Liver (tissue), 9 donors: ENCODE data around the gene PACSIN2. TPM values are rescaled to one million over a fixed set of nuclear protein-coding genes. Genes with fewer than 3 reads are reported as not detected.

Experiments used
- DNase-seq: peaks from one replicate; pipeline ENCODE4 v3.0.0-alpha.2; 2017; ENCODE audit warnings: low spot score
- H3K27ac ChIP-seq, 2 donors: one replicate each; pipeline ENCODE4 v1.7.0; 2013; ENCODE audit warnings: inconsistent platforms in 2 of 2, low read length in 2 of 2, control low read depth in 1 of 2, low read depth in 1 of 2, mild to moderate bottlenecking in 1 of 2
- H3K27me3 ChIP-seq, 4 donors: one replicate each; pipeline versions ENCODE4 v1.6.1 to v1.7.0; 2013; ENCODE audit warnings: low read length in 3 of 4, inconsistent platforms in 1 of 4, mild to moderate bottlenecking in 1 of 4, moderate library complexity in 1 of 4; ENCODE audit not compliant: control insufficient read depth in 4 of 4, insufficient read depth in 4 of 4
- H3K36me3 ChIP-seq, 4 donors: one replicate each; pipeline versions ENCODE4 v1.6.1 to v1.7.0; 2013; ENCODE audit warnings: low read length in 3 of 4, mild to moderate bottlenecking in 3 of 4, low read depth in 1 of 4, moderate library complexity in 1 of 4; ENCODE audit not compliant: control insufficient read depth in 4 of 4, insufficient read depth in 3 of 4
- H3K4me1 ChIP-seq, 4 donors: one replicate each; pipeline versions ENCODE4 v1.6.1 to v1.7.0; 2013; ENCODE audit warnings: low read length in 3 of 4, mild to moderate bottlenecking in 3 of 4, moderate library complexity in 1 of 4; ENCODE audit not compliant: control insufficient read depth in 4 of 4, insufficient read depth in 4 of 4
- H3K4me3 ChIP-seq, 3 donors: one replicate each; pipeline versions ENCODE4 v1.6.1 to v1.7.0; 2013; ENCODE audit warnings: low read length in 3 of 3, control low read depth in 1 of 3, low read depth in 1 of 3, mild to moderate bottlenecking in 1 of 3
- H3K9ac ChIP-seq, 2 donors: one replicate each; pipeline ENCODE4 v1.7.0; 2013; ENCODE audit warnings: low read length in 2 of 2, mild to moderate bottlenecking in 2 of 2, moderate library complexity in 2 of 2, control low read depth in 1 of 2, low read depth in 1 of 2
- H3K9me3 ChIP-seq, 4 donors: one replicate each; pipeline versions ENCODE4 v1.6.1 to v1.7.0; 2013; ENCODE audit warnings: low read length in 3 of 4; ENCODE audit not compliant: control insufficient read depth in 4 of 4
- ATF3 ChIP-seq: IDR thresholded peaks from 2 replicates; pipeline ENCODE4 v1.6.1; 2016; ENCODE audit warnings: antibody characterized with exemption
- CTCF ChIP-seq: fragments of 150-350 bp; IDR thresholded peaks from 2 replicates; pipeline ENCODE4 v1.5.1; 2017; ENCODE audit warnings: improper control_type of control experiment, low read depth, low read length; ENCODE audit not compliant: missing input control
- EGR1 ChIP-seq, 2 donors: IDR thresholded peaks; 2 replicates each; pipeline ENCODE4 v1.6.1; 2016 to 2018; ENCODE audit warnings: antibody characterized with exemption in 2 of 2, low read depth in 2 of 2
- FOXA1 ChIP-seq: IDR thresholded peaks from 2 replicates; pipeline ENCODE4 v1.6.1; 2016; ENCODE audit warnings: antibody characterized with exemption
- FOXA2 ChIP-seq: IDR thresholded peaks from 2 replicates; pipeline ENCODE4 v1.6.1; 2016; ENCODE audit warnings: antibody characterized with exemption
- GABPA ChIP-seq, 2 donors: IDR thresholded peaks in 1 of 2; conservative IDR thresholded peaks in 1 of 2; 2 replicates each; pipeline ENCODE4 v1.6.1; 2016; ENCODE audit warnings: antibody characterized with exemption in 2 of 2, mild to moderate bottlenecking in 1 of 2, moderate library complexity in 1 of 2
- HNF4A ChIP-seq, 2 donors: conservative IDR thresholded peaks; 2 replicates each; pipeline ENCODE4 v1.6.1; 2016; ENCODE audit warnings: antibody characterized with exemption in 2 of 2, mild to moderate bottlenecking in 2 of 2
- HNF4G ChIP-seq: IDR thresholded peaks from 2 replicates; pipeline ENCODE4 v1.6.1; 2016; ENCODE audit warnings: antibody characterized with exemption
- JUND ChIP-seq, 2 donors: IDR thresholded peaks; 2 replicates each; pipeline ENCODE4 v1.6.1; 2016; ENCODE audit warnings: antibody characterized with exemption in 2 of 2
- MAX ChIP-seq: IDR thresholded peaks from 2 replicates; pipeline ENCODE4 v1.6.1; 2016; ENCODE audit warnings: antibody characterized with exemption
- NR2F2 ChIP-seq: IDR thresholded peaks from 2 replicates; pipeline ENCODE4 v1.6.1; 2016; ENCODE audit warnings: antibody characterized with exemption
- RAD21 ChIP-seq, 2 donors: IDR thresholded peaks; 2 replicates each; pipeline ENCODE4 v1.6.1; 2016; ENCODE audit warnings: antibody characterized with exemption in 2 of 2, mild to moderate bottlenecking in 2 of 2
- RXRA ChIP-seq, 2 donors: IDR thresholded peaks; 2 replicates each; pipeline ENCODE4 v1.6.1; 2017 to 2018; ENCODE audit warnings: antibody characterized with exemption in 2 of 2, mild to moderate bottlenecking in 1 of 2
- SP1 ChIP-seq: IDR thresholded peaks from 2 replicates; pipeline ENCODE4 v1.6.1; 2018; ENCODE audit warnings: antibody characterized with exemption, mild to moderate bottlenecking
- TAF1 ChIP-seq: conservative IDR thresholded peaks from 2 replicates; pipeline ENCODE4 v1.6.1; 2016; ENCODE audit warnings: antibody characterized with exemption, mild to moderate bottlenecking
- YY1 ChIP-seq: IDR thresholded peaks from 2 replicates; pipeline ENCODE4 v1.6.1; 2016; ENCODE audit warnings: antibody characterized with exemption, mild to moderate bottlenecking
- WGBS: extraction: QIAGEN DNeasy Blood & Tissue Kit; methylation state at CpG from one replicate; pipeline ENCODE4 v1.1.7; 2013; 5-methylcytosine and 5-hydroxymethylcytosine counted together
- polyA plus RNA-seq, 2 donors: library from polyadenylated mRNA; stranded (reverse) in 1 of 2; unstranded in 1 of 2; fragments of 200-250 nt in 1 of 2; fragments of >200 nt in 1 of 2; fragmentation: Nextera tagmentation in 1 of 2; extraction: Ambion mirVana in 1 of 2; gene quantifications; one replicate each; pipeline versions ENCODE4 v1.2.1 to v1.2.3, GENCODE V29; 2013 to 2015
- total RNA-seq, 2 donors: library from RNA; depleted of rRNA; stranded (reverse); fragments of >200 nt; gene quantifications; one replicate each; pipeline ENCODE4 v1.2.3, GENCODE V29; 2014
- TF ChIP-seq, protein P1 (sequence below): IDR thresholded peaks from 2 replicates; pipeline ENCODE4 v1.6.1; 2016; ENCODE audit warnings: antibody characterized with exemption
- donor health status: healthy.
- donor health status: healthy.
- donor health status: healthy.
- donor health status: healthy.
- donor health status: healthy.

The PACSIN2 gene
- total and polyA plus RNA-seq, 4 donors: 9.1 to 31.4 (median 17.0) TPM

- H3K4me3 ChIP-seq: no peak overlapping the region
- TF ChIP-seq FOXA2: no peak
- TF ChIP-seq HNF4A (conservative IDR thresholded peaks at IDR 0.05): no peak
- TF ChIP-seq RXRA (IDR thresholded peaks at IDR 0.05): no peak
- no peak for TF ChIP-seq FOXA1
- TF ChIP-seq GABPA (IDR thresholded peaks at IDR 0.05 in 1 of 2, conservative IDR thresholded peaks at IDR 0.05 in 1 of 2): no peak
- no peak for TF ChIP-seq ATF3
- TF ChIP-seq CTCF: no peak
- no peak for TF ChIP-seq TAF1
- TF ChIP-seq NR2F2: no peak
- no peak for TF ChIP-seq MAX
- no peak for TF ChIP-seq RAD21 (IDR thresholded peaks at IDR 0.05)
- TF ChIP-seq JUND (IDR thresholded peaks at IDR 0.05): no peak
- TF ChIP-seq EGR1 (IDR thresholded peaks at IDR 0.05; ENCODE audit: low read depth in 2 of 2): no peak
- TF ChIP-seq, protein P1, sequence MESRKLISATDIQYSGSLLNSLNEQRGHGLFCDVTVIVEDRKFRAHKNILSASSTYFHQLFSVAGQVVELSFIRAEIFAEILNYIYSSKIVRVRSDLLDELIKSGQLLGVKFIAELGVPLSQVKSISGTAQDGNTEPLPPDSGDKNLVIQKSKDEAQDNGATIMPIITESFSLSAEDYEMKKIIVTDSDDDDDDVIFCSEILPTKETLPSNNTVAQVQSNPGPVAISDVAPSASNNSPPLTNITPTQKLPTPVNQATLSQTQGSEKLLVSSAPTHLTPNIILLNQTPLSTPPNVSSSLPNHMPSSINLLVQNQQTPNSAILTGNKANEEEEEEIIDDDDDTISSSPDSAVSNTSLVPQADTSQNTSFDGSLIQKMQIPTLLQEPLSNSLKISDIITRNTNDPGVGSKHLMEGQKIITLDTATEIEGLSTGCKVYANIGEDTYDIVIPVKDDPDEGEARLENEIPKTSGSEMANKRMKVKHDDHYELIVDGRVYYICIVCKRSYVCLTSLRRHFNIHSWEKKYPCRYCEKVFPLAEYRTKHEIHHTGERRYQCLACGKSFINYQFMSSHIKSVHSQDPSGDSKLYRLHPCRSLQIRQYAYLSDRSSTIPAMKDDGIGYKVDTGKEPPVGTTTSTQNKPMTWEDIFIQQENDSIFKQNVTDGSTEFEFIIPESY: no peak
- no peak for TF ChIP-seq YY1
- 98% methylated on average over 3 of the region's 3 CpGs for WGBS
- no peak for DNase-seq
- H3K4me1 ChIP-seq: peaks cover 0 to 3% (median 0%) of the 10 kb centered on the region in 4 donors
- no peaks in the 10 kb centered on the region for H3K27me3 ChIP-seq
- no peaks in the 10 kb centered on the region for H3K9me3 ChIP-seq
- H3K27ac ChIP-seq: no peak overlapping the region
- peaks cover 0 to 1% (median 0%) of the 10 kb centered on the region in 4 donors for H3K36me3 ChIP-seq
- no peak overlapping the region for H3K9ac ChIP-seq
These were observed 29.4 kb downstream of the PACSIN2 start for GRCh38 chr22:42985531-42985905.

GRCh38 chr22:42984814-42985530 is 30.0 kb downstream of the PACSIN2 start:
- H3K9ac ChIP-seq: no peak overlapping the region
- DNase-seq: no peak
- WGBS: 95% methylated on average over 9 of the region's 9 CpGs
- no peak overlapping the region for H3K4me3 ChIP-seq
- H3K36me3 ChIP-seq: peaks cover 0 to 1% (median 0%) of the 10 kb centered on the region in 4 donors
- H3K9me3 ChIP-seq: no peaks in the 10 kb centered on the region
- H3K4me1 ChIP-seq: no peaks in the 10 kb centered on the region
- H3K27ac ChIP-seq: no peak overlapping the region
- TF ChIP-seq GABPA (IDR thresholded peaks at IDR 0.05 in 1 of 2, conservative IDR thresholded peaks at IDR 0.05 in 1 of 2): no peak
- no peak for TF ChIP-seq ATF3
- TF ChIP-seq JUND (IDR thresholded peaks at IDR 0.05): no peak
- no peak for TF ChIP-seq TAF1
- no peak for TF ChIP-seq NR2F2
- TF ChIP-seq FOXA1: no peak
- no peak for TF ChIP-seq HNF4A (conservative IDR thresholded peaks at IDR 0.05)
- TF ChIP-seq EGR1 (IDR thresholded peaks at IDR 0.05; ENCODE audit: low read depth in 2 of 2): no peak
- TF ChIP-seq CTCF: no peak
- no peak for TF ChIP-seq SP1
- no peak for TF ChIP-seq HNF4G
- TF ChIP-seq YY1: no peak
- no peak for TF ChIP-seq MAX
- TF ChIP-seq RXRA (IDR thresholded peaks at IDR 0.05): no peak
- TF ChIP-seq RAD21 (IDR thresholded peaks at IDR 0.05): no peak
- no peak for TF ChIP-seq FOXA2
- H3K27me3 ChIP-seq: no peaks in the 10 kb centered on the region
